HepG2 (cell line): ENCODE data around the gene HTATIP2. TPM values are rescaled to one million over a fixed set of nuclear protein-coding genes. Genes with fewer than 3 reads are reported as not detected.
A peak's percentile ranks its signal among the peaks of the same experiment; 100 is the strongest.

ENCODE experiments used
- HOXA7 ChIP-seq: sonication (generic); formaldehyde crosslinking; IDR thresholded peaks from 2 replicates; pipeline ENCODE4 v1.8.1; 2022; ENCODE audit warnings: mild to moderate bottlenecking, missing genetic modification reagents, moderate library complexity
- KAT8 ChIP-seq: IDR thresholded peaks from 2 replicates; pipeline ENCODE4 v1.6.1; 2016; ENCODE audit warnings: missing genetic modification reagents, missing compliant biosample characterization
- KDM5B ChIP-seq: sonication (generic); formaldehyde crosslinking; IDR thresholded peaks from 2 replicates; pipeline ENCODE4 v1.4.0; 2020; ENCODE audit warnings: missing genetic modification reagents, mild to moderate bottlenecking, borderline replicate concordance
- NCOA2 ChIP-seq: sonication (generic); formaldehyde crosslinking; IDR thresholded peaks from 2 replicates; pipeline ENCODE4 v1.8.0; 2022; ENCODE audit warnings: inconsistent platforms
- NFIB ChIP-seq: sonication (generic); formaldehyde crosslinking; IDR thresholded peaks from 2 replicates; pipeline ENCODE4 v1.9.0; 2021; ENCODE audit warnings: missing genetic modification reagents, mild to moderate bottlenecking, borderline replicate concordance
- SNRNP70 ChIP-seq: fragments of 200-400 bp; formaldehyde crosslinking; IDR thresholded peaks from 2 replicates; pipeline ENCODE4 v1.6.1; 2017; ENCODE audit warnings: mild to moderate bottlenecking, low read depth, low read length, moderate library complexity
- ZNF333 ChIP-seq: sonication (generic); formaldehyde crosslinking; IDR thresholded peaks from 2 replicates; pipeline ENCODE4 v1.4.0; 2020; ENCODE audit warnings: mild to moderate bottlenecking, missing genetic modification reagents, borderline replicate concordance
- ZNF615 ChIP-seq: sonication (generic); formaldehyde crosslinking; IDR thresholded peaks from 2 replicates; pipeline ENCODE4 v1.5.0; 2020; ENCODE audit warnings: mild to moderate bottlenecking, missing genetic modification reagents, borderline replicate concordance
- ZNF674 ChIP-seq: sonication (generic); formaldehyde crosslinking; IDR thresholded peaks from 2 replicates; pipeline ENCODE4 v1.5.0; 2020; ENCODE audit warnings: low read depth, mild to moderate bottlenecking, missing genetic modification reagents
- ZNF768 ChIP-seq: sonication (generic); formaldehyde crosslinking; IDR thresholded peaks from 2 replicates; pipeline ENCODE4 v1.4.0; 2020; ENCODE audit warnings: missing genetic modification reagents
- ZNF788 ChIP-seq: sonication (generic); formaldehyde crosslinking; IDR thresholded peaks from 2 replicates; pipeline ENCODE4 v1.5.0; 2020; ENCODE audit warnings: mild to moderate bottlenecking, missing genetic modification reagents, borderline replicate concordance
- ZSCAN29 ChIP-seq: sonication (generic); formaldehyde crosslinking; conservative IDR thresholded peaks from 2 replicates; pipeline ENCODE4 v1.4.0; 2020; ENCODE audit warnings: mild to moderate bottlenecking, missing genetic modification reagents
- polyA plus RNA-seq, 8 experiments: library from polyadenylated mRNA; depleted of rRNA in 3 of 8; stranded (reverse) in 7 of 8; unstranded in 1 of 8; fragments of >200 nt; fragmentation: Illumina TruSeq in 4 of 8; extraction: Trizol in 4 of 8; gene quantifications; 2 replicates each; pipeline versions ENCODE4 v1.2.1 to v1.2.3, GENCODE V29; 2011 to 2016; ENCODE audit warnings: low read depth in 4 of 8, missing spikeins in 1 of 8, mixed read lengths in 1 of 8; ENCODE audit not compliant: insufficient read depth in 1 of 8
- total RNA-seq, 5 experiments: library from RNA; depleted of rRNA; stranded (reverse); fragments of >200 nt; fragmentation: Illumina TruSeq; extraction: Trizol; gene quantifications; 2 replicates each; pipeline ENCODE4 v1.2.3, GENCODE V29; 2016; ENCODE audit warnings: low read depth in 1 of 5
- TF ChIP-seq, protein P1 (sequence below): IDR thresholded peaks from 2 replicates; pipeline ENCODE4 v1.6.1; 2016; ENCODE audit warnings: low read depth, missing genetic modification reagents, missing compliant biosample characterization
- TF ChIP-seq, protein P2 (sequence below), 2 experiments: fragments of 450-650 bp in 1 of 2; sonication (generic) in 1 of 2; formaldehyde crosslinking; IDR thresholded peaks; 2 replicates each; pipeline versions ENCODE4 v1.5.0 to v1.8.0; 2020 to 2022; ENCODE audit warnings: mild to moderate bottlenecking in 1 of 2, missing genetic modification reagents in 1 of 2
- TF ChIP-seq, protein P3 (sequence below): sonication (generic); formaldehyde crosslinking; IDR thresholded peaks from 2 replicates; pipeline ENCODE4 v1.5.0; 2020; ENCODE audit warnings: mild to moderate bottlenecking, missing genetic modification reagents, moderate library complexity
- TF ChIP-seq, protein P4 (sequence below): sonication (generic); formaldehyde crosslinking; IDR thresholded peaks from 2 replicates; pipeline ENCODE4 v1.5.1; 2020; ENCODE audit warnings: mild to moderate bottlenecking, missing genetic modification reagents, borderline replicate concordance

HTATIP2 gene
- total and polyA plus RNA-seq, 2 of the 13 experiments (the other 11 are each of a cell fraction or from before 2014, with no cell fraction given): not detected

DNA sequence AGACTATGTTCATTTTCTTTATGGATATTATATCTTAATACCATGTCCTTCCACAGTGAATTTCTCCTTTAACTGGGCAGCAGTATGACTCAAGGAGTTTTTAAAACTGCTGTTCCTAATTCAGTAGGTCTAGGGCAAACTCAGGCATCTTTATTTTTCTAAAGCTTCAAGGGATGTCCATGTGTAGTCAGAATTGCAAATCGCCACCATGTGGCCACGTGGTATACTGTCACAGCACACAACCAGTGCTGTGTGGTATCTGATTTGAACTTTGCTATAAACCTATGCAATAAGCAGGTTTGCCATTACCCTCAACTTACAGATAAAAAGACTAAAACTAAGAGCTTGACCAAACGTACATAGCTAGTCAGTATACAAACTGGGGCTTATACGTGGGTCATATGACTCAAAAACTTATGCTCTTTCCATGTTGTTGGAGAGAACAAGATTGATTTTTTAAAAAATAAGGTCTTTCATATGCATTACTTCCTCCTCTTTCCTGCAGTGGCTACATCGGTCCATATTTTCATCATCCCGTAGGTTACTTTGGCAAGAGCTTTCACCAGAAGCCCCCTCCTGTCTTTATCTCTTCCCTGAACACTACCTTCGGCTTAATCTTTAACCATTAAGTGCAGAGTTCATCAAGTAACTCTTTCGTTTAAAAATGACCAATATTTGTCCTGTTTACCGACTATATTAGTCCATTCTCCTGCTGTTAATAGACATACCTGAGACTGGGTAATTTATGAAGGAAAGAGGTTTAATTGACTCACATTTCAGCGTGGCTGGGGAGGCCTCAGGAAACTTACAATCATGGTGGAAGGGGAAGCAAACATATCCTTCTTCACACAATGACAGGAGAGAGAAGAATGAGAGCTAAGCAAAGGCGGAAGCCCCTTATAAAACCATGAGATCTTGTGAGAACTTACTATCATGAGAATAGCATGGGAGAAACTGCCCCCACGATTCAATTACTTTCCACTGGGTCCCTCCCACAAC is 8.0 kb upstream of the HTATIP2 start (continued):
- TF ChIP-seq, protein P1, sequence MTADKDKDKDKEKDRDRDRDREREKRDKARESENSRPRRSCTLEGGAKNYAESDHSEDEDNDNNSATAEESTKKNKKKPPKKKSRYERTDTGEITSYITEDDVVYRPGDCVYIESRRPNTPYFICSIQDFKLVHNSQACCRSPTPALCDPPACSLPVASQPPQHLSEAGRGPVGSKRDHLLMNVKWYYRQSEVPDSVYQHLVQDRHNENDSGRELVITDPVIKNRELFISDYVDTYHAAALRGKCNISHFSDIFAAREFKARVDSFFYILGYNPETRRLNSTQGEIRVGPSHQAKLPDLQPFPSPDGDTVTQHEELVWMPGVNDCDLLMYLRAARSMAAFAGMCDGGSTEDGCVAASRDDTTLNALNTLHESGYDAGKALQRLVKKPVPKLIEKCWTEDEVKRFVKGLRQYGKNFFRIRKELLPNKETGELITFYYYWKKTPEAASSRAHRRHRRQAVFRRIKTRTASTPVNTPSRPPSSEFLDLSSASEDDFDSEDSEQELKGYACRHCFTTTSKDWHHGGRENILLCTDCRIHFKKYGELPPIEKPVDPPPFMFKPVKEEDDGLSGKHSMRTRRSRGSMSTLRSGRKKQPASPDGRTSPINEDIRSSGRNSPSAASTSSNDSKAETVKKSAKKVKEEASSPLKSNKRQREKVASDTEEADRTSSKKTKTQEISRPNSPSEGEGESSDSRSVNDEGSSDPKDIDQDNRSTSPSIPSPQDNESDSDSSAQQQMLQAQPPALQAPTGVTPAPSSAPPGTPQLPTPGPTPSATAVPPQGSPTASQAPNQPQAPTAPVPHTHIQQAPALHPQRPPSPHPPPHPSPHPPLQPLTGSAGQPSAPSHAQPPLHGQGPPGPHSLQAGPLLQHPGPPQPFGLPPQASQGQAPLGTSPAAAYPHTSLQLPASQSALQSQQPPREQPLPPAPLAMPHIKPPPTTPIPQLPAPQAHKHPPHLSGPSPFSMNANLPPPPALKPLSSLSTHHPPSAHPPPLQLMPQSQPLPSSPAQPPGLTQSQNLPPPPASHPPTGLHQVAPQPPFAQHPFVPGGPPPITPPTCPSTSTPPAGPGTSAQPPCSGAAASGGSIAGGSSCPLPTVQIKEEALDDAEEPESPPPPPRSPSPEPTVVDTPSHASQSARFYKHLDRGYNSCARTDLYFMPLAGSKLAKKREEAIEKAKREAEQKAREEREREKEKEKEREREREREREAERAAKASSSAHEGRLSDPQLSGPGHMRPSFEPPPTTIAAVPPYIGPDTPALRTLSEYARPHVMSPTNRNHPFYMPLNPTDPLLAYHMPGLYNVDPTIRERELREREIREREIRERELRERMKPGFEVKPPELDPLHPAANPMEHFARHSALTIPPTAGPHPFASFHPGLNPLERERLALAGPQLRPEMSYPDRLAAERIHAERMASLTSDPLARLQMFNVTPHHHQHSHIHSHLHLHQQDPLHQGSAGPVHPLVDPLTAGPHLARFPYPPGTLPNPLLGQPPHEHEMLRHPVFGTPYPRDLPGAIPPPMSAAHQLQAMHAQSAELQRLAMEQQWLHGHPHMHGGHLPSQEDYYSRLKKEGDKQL (CRISPR knock-in tag): no peak
- TF ChIP-seq KDM5B (CRISPR knock-in tag) (no peak), SNRNP70 (no peak), ZSCAN29 (no peak), ZNF768 (CRISPR knock-in tag) (no peak), ZNF615 (no peak), NCOA2 (CRISPR knock-in tag) (0 out of 2 replicates have a peak, but pooled peaks have one; percentile 16), NFIB (CRISPR knock-in tag) (no peak), HOXA7 (CRISPR knock-in tag) (no peak), ZNF788 (CRISPR knock-in tag) (no peak), KAT8 (CRISPR knock-in tag) (peak; percentile 52; the same call in 1 of the 2 replicates), ZNF333 (CRISPR knock-in tag) (no peak), ZNF674 (CRISPR knock-in tag) (no peak)
- TF ChIP-seq, protein P2, sequence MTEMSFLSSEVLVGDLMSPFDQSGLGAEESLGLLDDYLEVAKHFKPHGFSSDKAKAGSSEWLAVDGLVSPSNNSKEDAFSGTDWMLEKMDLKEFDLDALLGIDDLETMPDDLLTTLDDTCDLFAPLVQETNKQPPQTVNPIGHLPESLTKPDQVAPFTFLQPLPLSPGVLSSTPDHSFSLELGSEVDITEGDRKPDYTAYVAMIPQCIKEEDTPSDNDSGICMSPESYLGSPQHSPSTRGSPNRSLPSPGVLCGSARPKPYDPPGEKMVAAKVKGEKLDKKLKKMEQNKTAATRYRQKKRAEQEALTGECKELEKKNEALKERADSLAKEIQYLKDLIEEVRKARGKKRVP (CRISPR knock-in tag; IDR thresholded peaks at IDR 0.05): 0 out of 4 replicates have a peak, but pooled peaks of 1 of the 2 experiments have one; percentile 30
- TF ChIP-seq, protein P3, sequence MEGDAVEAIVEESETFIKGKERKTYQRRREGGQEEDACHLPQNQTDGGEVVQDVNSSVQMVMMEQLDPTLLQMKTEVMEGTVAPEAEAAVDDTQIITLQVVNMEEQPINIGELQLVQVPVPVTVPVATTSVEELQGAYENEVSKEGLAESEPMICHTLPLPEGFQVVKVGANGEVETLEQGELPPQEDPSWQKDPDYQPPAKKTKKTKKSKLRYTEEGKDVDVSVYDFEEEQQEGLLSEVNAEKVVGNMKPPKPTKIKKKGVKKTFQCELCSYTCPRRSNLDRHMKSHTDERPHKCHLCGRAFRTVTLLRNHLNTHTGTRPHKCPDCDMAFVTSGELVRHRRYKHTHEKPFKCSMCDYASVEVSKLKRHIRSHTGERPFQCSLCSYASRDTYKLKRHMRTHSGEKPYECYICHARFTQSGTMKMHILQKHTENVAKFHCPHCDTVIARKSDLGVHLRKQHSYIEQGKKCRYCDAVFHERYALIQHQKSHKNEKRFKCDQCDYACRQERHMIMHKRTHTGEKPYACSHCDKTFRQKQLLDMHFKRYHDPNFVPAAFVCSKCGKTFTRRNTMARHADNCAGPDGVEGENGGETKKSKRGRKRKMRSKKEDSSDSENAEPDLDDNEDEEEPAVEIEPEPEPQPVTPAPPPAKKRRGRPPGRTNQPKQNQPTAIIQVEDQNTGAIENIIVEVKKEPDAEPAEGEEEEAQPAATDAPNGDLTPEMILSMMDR (CRISPR knock-in tag): peak; percentile 63
- TF ChIP-seq, protein P4, sequence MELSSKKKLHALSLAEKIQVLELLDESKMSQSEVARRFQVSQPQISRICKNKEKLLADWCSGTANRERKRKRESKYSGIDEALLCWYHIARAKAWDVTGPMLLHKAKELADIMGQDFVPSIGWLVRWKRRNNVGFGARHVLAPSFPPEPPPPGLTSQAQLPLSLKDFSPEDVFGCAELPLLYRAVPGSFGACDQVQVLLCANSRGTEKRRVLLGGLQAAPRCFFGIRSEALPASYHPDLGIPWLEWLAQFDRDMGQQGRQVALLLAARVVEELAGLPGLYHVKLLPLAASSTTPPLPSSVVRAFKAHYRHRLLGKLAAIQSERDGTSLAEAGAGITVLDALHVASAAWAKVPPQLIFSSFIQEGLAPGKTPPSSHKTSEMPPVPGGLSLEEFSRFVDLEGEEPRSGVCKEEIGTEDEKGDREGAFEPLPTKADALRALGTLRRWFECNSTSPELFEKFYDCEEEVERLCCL (CRISPR knock-in tag): no peak
